Skin of body (tissue), 2 donors: ENCODE results near the gene SNX14. TPM values are rescaled to one million over a fixed set of nuclear protein-coding genes. Genes with fewer than 3 reads are reported as not detected.
"Not testable (repeated sequence)": the region's sequence is repeated elsewhere in the genome, so short reads cannot be mapped to it uniquely, and the experiment has no call there.

Source experiments
- DNase-seq: peaks from one replicate; lab custom pipeline; 2025; lab: John Stamatoyannopoulos, UW
- total RNA-seq: library from RNA; depleted of rRNA; stranded (reverse); fragments of >200 nt; gene quantifications from one replicate; pipeline ENCODE4 v1.2.3, GENCODE V29; 2014

Gene SNX14, protein sequence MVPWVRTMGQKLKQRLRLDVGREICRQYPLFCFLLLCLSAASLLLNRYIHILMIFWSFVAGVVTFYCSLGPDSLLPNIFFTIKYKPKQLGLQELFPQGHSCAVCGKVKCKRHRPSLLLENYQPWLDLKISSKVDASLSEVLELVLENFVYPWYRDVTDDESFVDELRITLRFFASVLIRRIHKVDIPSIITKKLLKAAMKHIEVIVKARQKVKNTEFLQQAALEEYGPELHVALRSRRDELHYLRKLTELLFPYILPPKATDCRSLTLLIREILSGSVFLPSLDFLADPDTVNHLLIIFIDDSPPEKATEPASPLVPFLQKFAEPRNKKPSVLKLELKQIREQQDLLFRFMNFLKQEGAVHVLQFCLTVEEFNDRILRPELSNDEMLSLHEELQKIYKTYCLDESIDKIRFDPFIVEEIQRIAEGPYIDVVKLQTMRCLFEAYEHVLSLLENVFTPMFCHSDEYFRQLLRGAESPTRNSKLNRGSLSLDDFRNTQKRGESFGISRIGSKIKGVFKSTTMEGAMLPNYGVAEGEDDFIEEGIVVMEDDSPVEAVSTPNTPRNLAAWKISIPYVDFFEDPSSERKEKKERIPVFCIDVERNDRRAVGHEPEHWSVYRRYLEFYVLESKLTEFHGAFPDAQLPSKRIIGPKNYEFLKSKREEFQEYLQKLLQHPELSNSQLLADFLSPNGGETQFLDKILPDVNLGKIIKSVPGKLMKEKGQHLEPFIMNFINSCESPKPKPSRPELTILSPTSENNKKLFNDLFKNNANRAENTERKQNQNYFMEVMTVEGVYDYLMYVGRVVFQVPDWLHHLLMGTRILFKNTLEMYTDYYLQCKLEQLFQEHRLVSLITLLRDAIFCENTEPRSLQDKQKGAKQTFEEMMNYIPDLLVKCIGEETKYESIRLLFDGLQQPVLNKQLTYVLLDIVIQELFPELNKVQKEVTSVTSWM
- 102 TPM for total RNA-seq

DNA sequence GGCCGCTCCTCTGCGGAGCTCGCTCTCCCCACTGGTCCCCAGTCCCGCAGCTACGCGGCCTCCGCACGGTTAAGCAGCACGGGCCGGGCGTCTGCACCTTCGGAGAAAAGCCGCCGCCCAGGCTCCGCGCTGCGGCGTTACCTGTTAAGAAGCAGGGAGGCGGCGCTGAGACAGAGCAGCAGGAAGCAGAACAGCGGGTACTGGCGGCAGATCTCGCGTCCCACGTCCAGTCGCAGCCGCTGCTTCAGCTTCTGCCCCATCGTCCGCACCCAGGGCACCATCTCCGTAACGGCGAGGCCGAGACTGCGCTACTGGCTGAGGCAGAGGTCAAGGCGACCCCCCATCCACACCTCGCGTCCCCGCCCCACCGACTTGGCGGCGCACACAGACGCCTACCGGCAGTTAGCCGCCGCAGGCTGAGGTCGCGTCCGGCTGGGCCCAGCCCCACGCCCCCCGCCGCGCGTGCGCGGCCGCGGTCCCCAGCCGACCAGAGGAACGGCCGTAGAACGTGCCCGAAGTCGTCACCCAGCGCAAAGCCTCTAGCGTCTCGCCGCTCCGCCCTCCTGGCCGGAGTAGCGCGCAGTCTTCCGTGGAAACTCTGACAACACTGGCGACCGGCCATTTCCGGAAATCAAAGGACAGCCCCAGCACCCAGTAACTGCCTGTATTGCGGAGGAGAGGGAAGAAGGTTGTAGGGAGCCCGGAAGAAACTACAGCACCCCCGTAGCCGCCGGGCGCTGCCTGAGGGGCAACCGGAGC is at the start of gene SNX14:
Gene SNX14, minus strand, starts transcription at position 421 of the 759 bp plus-strand sequence. Its CDS starts 140 bp downstream, at position 281.
- DNase-seq = peak; percentile 85

DNA sequence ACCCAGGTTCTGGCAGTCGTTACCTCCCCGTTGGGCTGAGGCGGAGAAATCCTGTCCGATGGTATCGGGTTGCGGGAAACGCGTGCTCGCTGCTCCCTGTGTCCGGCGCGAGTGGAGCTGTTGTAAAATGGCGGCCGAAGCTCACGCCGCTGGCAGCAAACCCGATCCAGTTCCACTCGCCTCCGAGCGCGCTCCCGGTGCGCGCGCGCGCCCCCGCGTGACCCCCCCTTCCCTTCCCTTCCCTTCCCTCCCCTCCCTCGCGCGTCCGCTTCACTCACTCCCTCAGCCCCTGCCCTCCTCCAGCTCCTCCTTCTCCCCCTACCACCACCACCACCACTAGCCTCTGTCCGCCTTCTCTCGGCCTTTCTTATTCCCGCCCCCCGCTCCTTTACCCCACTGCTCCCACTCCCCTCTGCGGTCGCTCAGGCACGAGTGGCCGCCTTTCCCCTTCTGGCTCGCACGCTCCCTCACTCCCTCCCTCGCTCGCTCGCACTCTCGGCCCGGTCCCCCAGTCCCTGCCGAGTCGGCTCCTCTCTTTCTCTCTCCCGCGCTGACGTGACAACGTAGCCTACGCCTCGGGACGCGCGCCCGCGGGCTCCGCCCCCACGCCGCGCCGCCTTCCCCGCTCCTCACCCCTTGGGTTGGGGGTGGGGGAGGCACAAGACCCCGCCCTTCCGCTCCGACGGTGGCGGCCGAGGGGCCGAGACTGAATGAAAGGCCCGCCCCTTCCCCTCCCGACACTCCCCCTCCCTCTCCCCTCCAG is 49.3 kb upstream of the SNX14 start, which contains the start of gene SYNCRIP:
Gene SYNCRIP, minus strand, starts transcription at position 113 of the 763 bp plus-strand sequence. CDS start 1,447 bp downstream, outside the sequence.
- DNase-seq = peak; percentile 99

DNA sequence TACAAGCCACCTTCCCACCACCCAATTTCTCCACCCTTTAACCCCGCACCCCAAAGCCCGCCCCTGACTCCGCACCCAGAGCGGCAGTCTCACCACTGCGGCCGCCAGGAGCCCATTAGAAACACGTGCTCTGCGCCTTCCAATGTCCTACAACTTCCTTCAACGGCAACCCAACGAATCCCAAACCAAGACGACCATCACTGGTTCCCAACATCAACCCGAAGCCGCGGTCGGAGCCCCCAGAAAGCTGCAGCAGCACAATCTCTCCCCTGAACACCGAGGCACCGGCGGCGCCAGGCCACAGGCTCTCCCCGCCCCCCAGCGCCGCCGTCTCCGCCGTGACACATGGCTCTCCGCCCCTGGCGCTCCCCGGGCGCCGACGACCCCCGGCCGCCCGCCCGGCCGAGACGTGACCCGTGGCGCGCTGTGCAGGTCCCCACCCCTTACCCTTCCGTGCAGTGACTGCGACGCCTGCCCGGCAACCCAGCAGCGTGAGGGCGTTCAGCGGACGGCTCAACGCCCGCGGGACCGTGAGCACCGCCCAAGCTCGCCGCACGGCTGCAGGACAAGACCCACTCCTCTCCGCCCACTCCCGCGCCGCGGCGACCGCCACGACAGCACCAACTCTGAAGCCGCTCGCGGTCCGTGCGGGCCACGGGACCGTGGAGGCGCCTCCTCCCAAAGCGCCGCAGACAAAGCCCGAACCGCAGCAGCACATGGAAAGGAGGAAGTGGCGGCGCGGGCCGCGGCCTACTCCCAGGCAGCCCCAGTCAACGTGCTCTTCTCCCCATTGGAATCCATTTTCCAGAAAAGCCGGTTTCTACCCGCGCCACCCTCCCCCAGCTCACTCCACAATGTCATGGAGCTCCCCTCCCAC is 48.5 kb upstream of the SNX14 start:
- peak; percentile 36 for DNase-seq

DNA sequence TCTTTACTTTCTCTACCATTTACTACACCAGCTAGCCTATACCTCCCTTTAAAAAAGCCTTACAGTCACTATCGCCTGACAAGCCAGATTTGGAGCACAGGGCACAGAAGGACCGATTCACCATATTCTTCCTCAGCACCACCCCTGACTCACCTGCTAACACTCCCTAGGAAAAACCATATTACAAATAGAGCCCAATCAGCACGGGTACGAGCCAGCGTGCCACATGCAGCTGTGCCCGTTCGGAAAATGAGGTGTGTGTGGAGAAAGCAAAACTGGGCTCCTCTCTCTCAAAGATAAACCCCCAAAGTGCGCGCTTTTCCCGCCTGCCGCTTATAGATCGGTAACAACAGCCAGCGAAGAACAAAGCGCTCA is 47.9 kb upstream of the SNX14 start:
- DNase-seq = no peak

DNA sequence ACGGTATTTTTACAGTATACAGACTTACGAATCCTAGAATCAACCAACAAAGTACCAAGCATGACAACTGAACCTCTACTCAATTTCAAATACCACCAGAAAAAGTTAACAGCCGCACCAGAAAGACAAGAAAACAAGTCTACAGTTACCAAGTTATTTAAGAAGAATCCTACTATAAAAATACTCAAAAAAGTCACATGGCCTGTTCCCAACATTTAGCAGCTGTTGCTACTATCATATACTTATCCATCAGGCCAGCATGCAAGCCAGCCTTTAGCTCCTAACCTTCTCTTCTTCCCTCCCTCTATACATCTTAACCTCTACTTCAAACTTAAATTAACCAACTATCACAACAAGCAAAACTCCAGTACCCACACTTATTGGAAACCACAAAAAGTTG is 47.2 kb upstream of the SNX14 start:
- no peak for DNase-seq

DNA sequence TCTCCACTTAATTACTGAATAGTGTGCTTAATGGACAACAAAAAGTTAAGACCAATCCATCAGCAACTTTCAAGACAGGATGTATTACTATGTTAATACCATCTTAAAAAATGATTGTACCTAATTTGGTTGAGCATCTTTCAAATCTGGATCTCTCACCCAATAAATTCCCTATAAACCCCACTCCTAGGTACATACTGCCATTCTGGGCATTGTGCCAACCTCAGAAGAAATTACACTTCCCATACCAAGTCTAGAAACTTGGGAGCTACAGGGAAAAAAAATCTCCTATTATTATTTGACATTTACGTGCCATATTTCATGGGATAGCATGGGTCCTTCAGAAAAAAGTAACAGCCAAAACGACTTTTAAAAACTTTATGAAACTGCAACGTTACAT is 43.9 kb upstream of the SNX14 start:
- DNase-seq = no peak

DNA sequence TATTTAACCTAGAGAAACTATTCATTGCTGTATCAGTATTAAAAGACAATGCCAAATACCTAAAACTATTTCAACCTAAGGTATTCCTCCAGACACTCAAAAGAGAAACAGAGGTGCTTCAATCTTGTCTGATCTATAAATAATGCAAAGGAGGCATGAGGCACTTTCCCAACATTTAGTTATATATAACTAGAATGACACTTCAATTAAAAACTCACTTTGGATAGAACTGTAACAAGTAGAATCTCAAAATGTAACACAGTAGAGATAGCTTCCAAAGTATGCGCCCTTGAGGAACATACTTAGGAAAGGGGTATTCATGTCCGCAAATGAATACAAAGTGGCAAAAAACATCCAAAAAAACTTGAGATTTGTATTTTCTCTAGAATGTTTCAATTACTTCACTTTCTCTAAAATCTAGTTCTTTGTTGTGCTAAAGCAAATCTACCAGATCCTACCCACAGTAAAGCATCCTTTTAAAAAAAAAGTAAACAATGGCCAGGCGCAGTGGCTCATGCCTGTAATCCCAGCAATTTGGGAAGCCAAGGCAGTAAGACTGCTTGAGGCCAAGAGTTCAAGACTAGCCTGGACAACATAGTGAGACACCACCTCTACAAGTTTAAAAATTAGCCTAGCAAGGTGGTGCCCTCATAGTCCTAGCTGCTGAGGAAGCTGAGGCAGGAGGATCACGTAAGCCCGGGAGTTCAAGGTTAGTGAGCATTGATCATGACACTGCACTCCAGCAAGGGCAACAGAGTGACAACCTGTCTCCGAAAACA is 38.7 kb upstream of the SNX14 start:
- no peak for DNase-seq

DNA sequence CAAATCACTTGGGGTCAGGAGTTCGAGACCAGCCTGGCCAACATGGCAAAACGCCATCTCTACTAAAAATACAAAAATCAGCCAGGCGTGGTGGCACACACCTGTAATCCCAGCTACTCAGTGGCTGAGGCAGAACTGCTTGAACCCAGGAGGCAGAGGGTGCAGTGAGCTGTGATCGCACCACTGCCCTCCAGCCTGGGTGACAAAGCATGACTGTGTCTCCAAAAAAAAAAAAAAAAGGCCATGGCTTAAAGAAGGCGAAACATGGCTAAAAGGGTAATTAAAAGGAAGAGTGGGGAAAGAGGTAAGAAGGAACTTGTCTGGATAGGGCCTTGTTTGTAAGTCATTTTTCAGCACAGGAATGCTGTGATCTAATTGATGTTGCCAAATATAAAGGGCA is 37.5 kb upstream of the SNX14 start:
- DNase-seq = not testable (repeated sequence)

DNA sequence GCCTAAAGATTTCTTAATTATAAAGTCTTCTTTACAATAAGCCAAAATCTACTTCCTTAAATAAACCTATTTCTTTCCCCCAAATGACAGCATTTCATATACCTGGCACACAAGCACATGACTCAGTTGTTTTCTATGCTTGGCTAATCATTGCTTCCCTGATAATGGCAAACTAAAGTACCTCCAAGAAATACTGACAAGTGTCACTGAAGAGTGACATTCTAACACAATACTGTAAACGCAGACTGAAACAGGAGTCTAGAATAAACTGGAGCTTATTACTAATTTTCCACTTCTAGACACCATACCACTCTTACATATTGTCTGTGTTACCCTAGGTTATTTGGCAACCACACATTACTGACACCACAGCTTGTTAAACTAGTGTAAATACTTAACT is 34.7 kb upstream of the SNX14 start:
- DNase-seq = no peak

DNA sequence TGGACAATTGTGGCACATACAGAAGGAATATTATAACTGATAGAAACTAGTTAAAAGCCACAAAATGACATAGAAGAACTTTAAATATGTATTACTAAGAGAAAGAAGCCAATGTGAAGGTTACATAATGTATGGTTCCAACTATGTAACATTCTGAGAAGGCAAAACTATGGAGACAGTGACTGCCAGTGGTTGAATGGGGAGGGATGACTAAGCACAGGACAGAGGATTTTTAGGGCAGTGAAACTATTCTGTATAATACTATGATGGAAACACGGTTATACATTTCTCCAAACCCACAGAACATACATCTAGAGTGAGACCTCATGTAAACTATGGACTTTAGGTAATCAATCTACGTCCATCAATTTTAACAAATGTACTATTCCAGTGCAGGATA is 26.6 kb upstream of the SNX14 start:
- DNase-seq = no peak

DNA sequence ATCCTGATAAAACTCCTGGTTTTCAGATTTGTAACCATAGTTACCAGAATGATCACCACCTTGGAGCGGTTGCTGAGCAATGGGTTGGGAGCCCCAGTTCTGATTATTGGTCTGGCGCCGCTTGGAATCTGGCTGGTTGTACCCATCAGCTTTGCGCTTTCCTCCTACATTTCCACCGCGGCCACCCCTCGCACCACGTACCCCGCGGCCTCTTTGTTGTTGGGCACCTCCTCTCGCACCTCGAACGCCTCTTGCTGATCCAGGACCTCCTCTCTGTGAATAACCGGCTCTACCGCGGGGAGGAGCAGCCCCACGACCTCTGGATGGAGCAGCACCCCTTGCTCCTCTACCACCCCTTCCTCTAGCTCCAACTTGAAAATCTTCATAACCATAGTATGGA is 21.1 kb upstream of the SNX14 start:
- no peak for DNase-seq

DNA sequence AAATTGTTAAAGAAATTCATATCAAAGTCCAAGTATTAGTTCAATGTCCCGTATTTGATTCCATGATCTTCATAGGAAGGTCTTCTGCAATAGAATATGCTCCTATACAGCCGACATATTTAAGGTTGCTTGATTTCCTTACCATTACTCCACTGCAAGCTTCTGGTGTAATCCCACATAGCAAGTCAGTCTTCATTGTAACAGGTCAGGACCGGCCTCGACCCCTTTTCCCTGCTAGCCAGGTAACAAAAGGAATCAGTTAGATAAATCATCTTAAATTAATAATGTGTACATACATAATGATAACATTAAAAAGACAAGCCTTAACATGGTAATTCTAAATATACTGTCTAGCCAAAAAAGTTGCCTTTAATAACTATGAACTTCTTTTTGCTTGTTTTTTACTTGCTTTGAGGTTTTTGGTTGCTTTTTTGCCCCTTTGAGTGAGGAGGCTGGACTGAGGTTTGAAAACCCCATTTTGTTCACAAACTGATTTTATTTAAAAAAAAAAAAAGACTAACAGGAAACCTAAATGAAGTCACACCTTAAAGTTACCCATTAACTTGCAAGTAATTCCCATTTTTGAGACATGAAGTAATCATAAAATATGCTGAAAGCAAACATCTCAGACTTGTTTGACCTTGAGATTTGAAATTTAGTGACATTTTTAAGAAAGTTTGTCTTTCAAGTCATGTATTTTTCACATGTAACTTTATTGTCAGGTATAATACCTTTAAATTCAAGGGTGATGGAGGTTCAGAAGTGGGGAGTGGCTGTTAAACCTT is 19.2 kb upstream of the SNX14 start:
- no peak for DNase-seq

DNA sequence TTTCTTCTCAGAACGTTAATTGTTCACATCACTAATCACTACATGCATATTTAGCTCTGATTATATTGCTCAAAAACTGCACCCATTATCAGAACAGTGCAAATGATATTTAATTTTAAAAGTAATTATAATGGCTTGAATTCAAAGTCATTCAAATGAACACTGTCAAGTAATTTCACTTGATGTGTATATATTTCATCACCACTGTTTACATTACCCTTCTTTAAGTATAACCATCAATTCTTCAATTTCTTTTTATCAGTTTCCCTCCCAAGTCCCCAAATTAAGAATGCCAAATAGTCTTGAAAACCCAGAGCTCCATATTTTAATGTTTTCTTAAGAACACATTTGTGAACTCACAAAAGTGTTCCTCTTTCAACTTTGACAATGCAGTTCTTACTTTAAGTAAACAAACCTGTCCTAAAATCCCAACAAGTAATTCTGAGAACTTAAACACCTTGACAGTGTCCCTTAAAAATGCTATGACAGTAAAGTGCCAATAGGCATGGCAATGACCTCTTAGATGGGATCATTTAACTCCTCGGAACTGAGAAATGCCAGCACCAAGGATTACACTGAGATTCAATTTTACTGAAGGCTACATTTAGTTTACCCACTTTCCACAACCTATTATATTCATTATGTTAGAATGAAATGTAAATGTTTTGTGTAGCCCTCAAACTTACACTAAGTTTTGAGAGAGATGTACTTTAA is 16.7 kb upstream of the SNX14 start:
- DNase-seq = no peak

DNA sequence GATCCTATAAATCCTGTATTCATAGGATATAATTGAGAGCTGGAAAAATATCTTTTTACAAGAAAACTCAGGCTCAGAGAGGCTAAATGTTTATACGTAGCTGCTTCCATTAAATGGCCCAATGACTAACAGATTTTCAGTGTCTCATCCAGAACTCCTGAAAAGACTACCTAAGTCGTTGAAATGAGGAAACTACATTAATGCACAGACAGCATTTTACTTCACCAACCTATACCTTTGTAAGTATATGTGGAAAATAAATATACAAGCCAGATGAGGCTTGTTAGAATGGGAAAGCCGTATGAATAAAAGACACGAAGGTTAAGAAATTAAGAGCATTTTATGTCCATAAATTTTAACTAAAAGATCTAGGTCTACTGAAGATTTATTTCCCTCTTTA is 8.4 kb upstream of the SNX14 start:
- DNase-seq = no peak

DNA sequence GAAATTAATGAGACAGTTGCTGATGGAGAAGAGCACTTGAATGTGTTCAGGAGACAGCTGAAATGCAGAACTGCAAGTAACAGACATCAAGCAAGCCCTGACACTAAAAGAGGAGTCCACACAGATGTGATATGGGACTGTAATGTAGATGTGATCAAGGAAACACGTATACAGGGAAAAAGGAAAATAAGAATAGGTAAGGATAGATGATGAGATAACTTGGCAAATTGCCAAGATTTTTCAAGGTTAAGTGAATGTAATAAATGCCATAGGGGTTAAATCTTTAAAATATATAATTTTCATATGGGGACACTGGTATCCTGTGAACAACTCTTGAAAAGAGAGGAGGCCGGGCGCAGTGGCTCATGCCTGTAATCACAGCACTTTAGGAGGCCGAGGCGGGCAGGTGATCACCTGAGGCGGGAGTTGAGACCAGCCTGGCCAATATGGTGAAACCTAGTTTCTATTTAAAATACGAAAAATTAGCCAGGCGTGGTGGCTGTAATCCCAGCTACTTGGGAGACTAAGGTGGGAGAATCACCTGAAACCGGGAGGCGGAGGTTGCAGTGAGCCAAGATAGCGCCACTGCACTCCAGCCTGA is 7.2 kb upstream of the SNX14 start:
- no peak for DNase-seq

DNA sequence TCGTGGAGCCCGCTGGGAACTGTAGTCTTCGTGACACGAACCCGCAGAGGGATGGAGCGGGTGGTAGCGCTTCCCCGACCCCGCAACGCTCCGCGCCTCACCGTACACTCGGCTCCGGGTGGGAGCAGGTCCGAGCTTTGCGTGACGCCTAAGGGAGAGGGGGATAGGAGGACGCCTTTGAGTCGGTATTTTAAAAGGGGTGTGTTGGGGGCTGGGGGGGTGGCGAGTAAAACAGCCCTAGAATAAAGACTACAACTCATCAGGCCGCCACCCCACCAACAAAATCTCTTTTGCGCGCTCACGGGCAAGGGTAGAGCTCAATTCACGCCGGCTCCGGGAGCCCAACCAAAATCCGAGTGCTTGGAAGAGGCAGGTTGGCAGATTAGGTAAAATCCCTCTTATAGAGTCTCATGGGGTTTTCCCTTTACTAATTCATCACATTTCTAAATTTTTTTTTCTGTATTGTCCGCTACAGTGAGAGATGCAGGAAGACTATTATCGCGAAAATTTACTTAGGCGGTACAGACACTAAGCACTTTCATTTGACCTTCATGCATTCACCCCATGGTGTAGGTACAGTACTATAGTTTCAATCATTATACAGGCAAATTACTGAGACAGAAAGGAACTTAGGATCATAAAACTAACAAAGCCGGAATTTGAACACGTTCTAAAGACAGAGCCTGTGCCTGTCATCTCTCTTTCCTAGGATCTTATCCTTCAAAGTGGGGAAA is 706 bp upstream of the SNX14 start:
- no peak for DNase-seq
